ENCODE measurements around the gene CSTPP1.

CSTPP1 gene

DNA sequence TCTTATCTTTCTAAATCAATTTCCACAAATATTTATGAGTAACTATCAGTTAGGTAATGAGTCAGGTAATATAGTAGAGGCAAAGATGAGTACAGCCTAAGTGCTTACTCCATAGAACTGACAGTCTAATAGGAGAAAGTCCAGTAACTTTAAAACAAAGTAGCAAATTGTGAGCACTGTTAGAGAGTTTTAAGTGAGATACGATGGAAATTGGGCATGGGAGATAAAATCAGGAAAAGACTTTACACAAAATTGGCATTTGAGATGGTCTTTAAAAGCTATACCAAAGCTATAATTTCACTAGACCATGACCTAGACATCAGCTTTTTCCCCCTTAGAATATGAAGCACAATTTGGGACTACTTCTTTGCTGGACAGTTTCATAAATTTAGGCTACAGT lies 113.7 kb downstream of the CSTPP1 start:
- Histone ChIP-seq H3K4me3 (ENCODE audit: low read depth, low read length) (no peak overlapping the region), H3K18ac (ENCODE audit: low read length) (no peak overlapping the region), H3K9ac (ENCODE audit: low read length) (no peak overlapping the region), H2AK5ac (ENCODE audit: low read length) (no peak overlapping the region), H3K4me1 (ENCODE audit: control insufficient read depth in 1 of 2, insufficient read depth in 2 of 2, low read length in 2 of 2) (no peaks in the 10 kb centered on the region), H3K27ac (ENCODE audit: low read depth, low read length) (no peak overlapping the region), H4K8ac (ENCODE audit: low read depth, low read length) (no peak overlapping the region), H2BK12ac (ENCODE audit: low read length) (no peak overlapping the region), H3K14ac (ENCODE audit: low read length) (no peak overlapping the region), H3K79me2 (ENCODE audit: control insufficient read depth, insufficient read depth, low read length, poor library complexity) (no peaks in the 10 kb centered on the region), H3K4ac (ENCODE audit: low read depth, low read length) (no peak overlapping the region), H3K4me2 (ENCODE audit: low read length) (no peak overlapping the region), H2AFZ (ENCODE audit: insufficient read depth, low read length, poor library complexity) (no peak overlapping the region), H2BK120ac (ENCODE audit: insufficient read depth, low read length, poor library complexity) (no peak overlapping the region), H3K79me1 (ENCODE audit: low read length) (no peaks in the 10 kb centered on the region), H4K91ac (ENCODE audit: low read depth, low read length) (no peak overlapping the region), H3K36me3 (ENCODE audit: control insufficient read depth in 1 of 2, insufficient read depth in 2 of 2, low read length in 2 of 2) (peaks cover 0 to 3% of the 10 kb centered on the region in 2 experiments), H4K12ac (ENCODE audit: low read depth, low read length) (no peak overlapping the region), H3K23ac (ENCODE audit: low read length) (no peak overlapping the region), H3K27me3 (ENCODE audit: insufficient read depth, low read length) (no peaks in the 10 kb centered on the region), H3K9me3 (ENCODE audit: insufficient read depth, low read depth, low read length) (no peaks in the 10 kb centered on the region), H2BK5ac (ENCODE audit: low read depth, low read length, poor library complexity) (no peak overlapping the region)
- peak in 1 of 2 donors; percentile 3 for DNase-seq
- WGBS (ENCODE audit: extremely low coverage, insufficient coverage, insufficient read length), result no CpG with 5 or more reads among the region's 1 CpG

DNA sequence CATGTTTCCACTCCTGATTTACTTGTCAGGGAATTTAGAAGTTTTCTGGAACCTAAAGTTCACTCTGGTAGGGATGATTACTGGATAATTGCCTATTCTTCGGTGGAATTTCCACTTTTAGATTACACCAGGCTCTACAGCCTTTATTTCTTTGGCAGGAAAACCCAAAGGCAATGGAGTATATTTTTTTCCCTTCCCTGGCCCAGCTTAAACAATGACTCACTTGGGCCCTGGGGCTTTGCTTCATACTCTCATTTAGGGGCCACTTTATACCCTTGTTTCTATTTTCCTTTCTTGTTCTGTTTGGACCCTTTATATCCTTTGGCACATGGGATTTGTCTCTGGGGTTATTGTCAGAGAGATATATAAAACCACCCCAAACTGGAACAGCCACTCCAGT lies 114.7 kb downstream of the CSTPP1 start:
- Histone ChIP-seq H2BK12ac (ENCODE audit: low read length) (no peak overlapping the region), H4K91ac (ENCODE audit: low read depth, low read length) (no peak overlapping the region), H3K4me1 (ENCODE audit: control insufficient read depth in 1 of 2, insufficient read depth in 2 of 2, low read length in 2 of 2) (no peaks in the 10 kb centered on the region), H3K9ac (ENCODE audit: low read length) (no peak overlapping the region), H3K4me3 (ENCODE audit: low read depth, low read length) (no peak overlapping the region), H2AK5ac (ENCODE audit: low read length) (no peak overlapping the region), H2BK120ac (ENCODE audit: insufficient read depth, low read length, poor library complexity) (no peak overlapping the region), H3K9me3 (ENCODE audit: insufficient read depth, low read depth, low read length) (no peaks in the 10 kb centered on the region), H3K79me2 (ENCODE audit: control insufficient read depth, insufficient read depth, low read length, poor library complexity) (no peaks in the 10 kb centered on the region), H2BK5ac (ENCODE audit: low read depth, low read length, poor library complexity) (no peak overlapping the region), H3K79me1 (ENCODE audit: low read length) (no peaks in the 10 kb centered on the region), H2AFZ (ENCODE audit: insufficient read depth, low read length, poor library complexity) (no peak overlapping the region), H3K4me2 (ENCODE audit: low read length) (no peak overlapping the region), H3K23ac (ENCODE audit: low read length) (no peak overlapping the region), H3K14ac (ENCODE audit: low read length) (no peak overlapping the region), H3K18ac (ENCODE audit: low read length) (no peak overlapping the region), H4K8ac (ENCODE audit: low read depth, low read length) (no peak overlapping the region), H3K4ac (ENCODE audit: low read depth, low read length) (no peak overlapping the region), H4K12ac (ENCODE audit: low read depth, low read length) (no peak overlapping the region), H3K36me3 (ENCODE audit: control insufficient read depth in 1 of 2, insufficient read depth in 2 of 2, low read length in 2 of 2) (peaks cover 0 to 3% of the 10 kb centered on the region in 2 experiments), H3K27me3 (ENCODE audit: insufficient read depth, low read length) (no peaks in the 10 kb centered on the region), H3K27ac (ENCODE audit: low read depth, low read length) (no peak overlapping the region)
- no CpG with 5 or more reads among the region's 1 CpG for WGBS (ENCODE audit: extremely low coverage, insufficient coverage, insufficient read length)
- DNase-seq, result no peak

DNA sequence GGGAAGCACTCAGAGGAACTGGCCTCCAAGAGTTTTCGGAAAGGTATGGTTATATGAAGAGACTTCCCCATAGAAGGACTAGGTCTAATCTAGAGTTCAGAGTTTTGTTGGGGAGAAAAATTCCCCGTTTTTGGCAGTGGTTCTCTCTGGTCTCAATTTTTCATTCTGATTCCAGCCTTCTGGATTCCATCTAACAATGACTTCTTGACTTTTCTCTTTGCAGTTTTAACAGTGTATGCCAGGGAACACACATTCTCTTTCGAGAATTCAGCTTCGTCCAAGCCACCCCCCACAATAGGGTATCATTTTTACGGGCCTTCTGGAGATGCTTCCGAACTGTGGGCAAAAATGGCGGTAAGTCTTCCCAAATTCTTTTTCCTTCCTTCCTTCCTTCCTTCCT lies 115.6 kb downstream of the CSTPP1 start:
- H3K36me3 ChIP-seq (ENCODE audit: control insufficient read depth in 1 of 2, insufficient read depth in 2 of 2, low read length in 2 of 2), result peaks cover 0 to 3% of the 10 kb centered on the region in 2 experiments
- WGBS (ENCODE audit: extremely low coverage, insufficient coverage, insufficient read length), result no CpG with 5 or more reads among the region's 7 CpGs
- H3K4me1 ChIP-seq (ENCODE audit: control insufficient read depth in 1 of 2, insufficient read depth in 2 of 2, low read length in 2 of 2), result no peaks in the 10 kb centered on the region
- no peak overlapping the region for H4K91ac ChIP-seq (ENCODE audit: low read depth, low read length)
- H4K8ac ChIP-seq (ENCODE audit: low read depth, low read length), result no peak overlapping the region
- DNase-seq, result no peak
- H3K14ac ChIP-seq (ENCODE audit: low read length), result no peak overlapping the region
- H3K27me3 ChIP-seq (ENCODE audit: insufficient read depth, low read length), result no peaks in the 10 kb centered on the region
- no peaks in the 10 kb centered on the region for H3K9me3 ChIP-seq (ENCODE audit: insufficient read depth, low read depth, low read length)
- H3K18ac ChIP-seq (ENCODE audit: low read length), result no peak overlapping the region
- H2AK5ac ChIP-seq (ENCODE audit: low read length), result no peak overlapping the region
- H3K27ac ChIP-seq (ENCODE audit: low read depth, low read length), result no peak overlapping the region
- H4K12ac ChIP-seq (ENCODE audit: low read depth, low read length), result no peak overlapping the region
- no peak overlapping the region for H3K23ac ChIP-seq (ENCODE audit: low read length)
- H2BK5ac ChIP-seq (ENCODE audit: low read depth, low read length, poor library complexity), result no peak overlapping the region
- H2AFZ ChIP-seq (ENCODE audit: insufficient read depth, low read length, poor library complexity), result no peak overlapping the region
- no peak overlapping the region for H2BK12ac ChIP-seq (ENCODE audit: low read length)
- H3K9ac ChIP-seq (ENCODE audit: low read length), result no peak overlapping the region
- H3K4me2 ChIP-seq (ENCODE audit: low read length), result no peak overlapping the region
- no peak overlapping the region for H2BK120ac ChIP-seq (ENCODE audit: insufficient read depth, low read length, poor library complexity)
- no peak overlapping the region for H3K4ac ChIP-seq (ENCODE audit: low read depth, low read length)
- no peak overlapping the region for H3K4me3 ChIP-seq (ENCODE audit: low read depth, low read length)
- H3K79me2 ChIP-seq (ENCODE audit: control insufficient read depth, insufficient read depth, low read length, poor library complexity), result no peaks in the 10 kb centered on the region
- no peaks in the 10 kb centered on the region for H3K79me1 ChIP-seq (ENCODE audit: low read length)

DNA sequence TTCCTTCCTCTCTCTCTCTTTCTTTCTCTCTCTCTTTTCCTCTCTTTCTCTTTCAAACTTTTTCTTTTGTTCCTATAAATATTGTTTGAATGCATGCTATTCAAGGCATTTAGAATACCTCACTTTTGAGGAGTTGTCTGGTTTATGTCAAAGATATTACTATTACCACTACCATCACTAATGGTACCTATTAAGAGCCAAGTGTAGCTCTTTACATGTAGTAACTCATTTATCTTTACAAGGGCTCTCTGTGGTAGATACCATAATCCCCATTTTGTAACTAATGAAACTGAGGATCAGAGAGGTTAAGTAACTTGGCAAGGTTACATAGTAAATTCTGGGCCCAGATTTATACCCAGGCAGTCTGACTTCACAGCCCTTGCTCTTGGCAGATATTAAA lies 116.0 kb downstream of the CSTPP1 start:
- H3K4ac ChIP-seq (ENCODE audit: low read depth, low read length), result no peak overlapping the region
- no peaks in the 10 kb centered on the region for H3K9me3 ChIP-seq (ENCODE audit: insufficient read depth, low read depth, low read length)
- no peak overlapping the region for H2BK120ac ChIP-seq (ENCODE audit: insufficient read depth, low read length, poor library complexity)
- no peak overlapping the region for H2AK5ac ChIP-seq (ENCODE audit: low read length)
- no peak overlapping the region for H2BK5ac ChIP-seq (ENCODE audit: low read depth, low read length, poor library complexity)
- H4K91ac ChIP-seq (ENCODE audit: low read depth, low read length), result no peak overlapping the region
- no peak overlapping the region for H3K27ac ChIP-seq (ENCODE audit: low read depth, low read length)
- no peak overlapping the region for H3K4me2 ChIP-seq (ENCODE audit: low read length)
- H3K27me3 ChIP-seq (ENCODE audit: insufficient read depth, low read length), result no peaks in the 10 kb centered on the region
- H3K23ac ChIP-seq (ENCODE audit: low read length), result no peak overlapping the region
- no peak overlapping the region for H3K9ac ChIP-seq (ENCODE audit: low read length)
- no peaks in the 10 kb centered on the region for H3K79me2 ChIP-seq (ENCODE audit: control insufficient read depth, insufficient read depth, low read length, poor library complexity)
- H2BK12ac ChIP-seq (ENCODE audit: low read length), result no peak overlapping the region
- no peaks in the 10 kb centered on the region for H3K4me1 ChIP-seq (ENCODE audit: control insufficient read depth in 1 of 2, insufficient read depth in 2 of 2, low read length in 2 of 2)
- no peak overlapping the region for H4K8ac ChIP-seq (ENCODE audit: low read depth, low read length)
- H3K14ac ChIP-seq (ENCODE audit: low read length), result no peak overlapping the region
- no peak overlapping the region for H4K12ac ChIP-seq (ENCODE audit: low read depth, low read length)
- no peak overlapping the region for H3K4me3 ChIP-seq (ENCODE audit: low read depth, low read length)
- no peaks in the 10 kb centered on the region for H3K79me1 ChIP-seq (ENCODE audit: low read length)
- H3K18ac ChIP-seq (ENCODE audit: low read length), result no peak overlapping the region
- DNase-seq, result no peak
- no peak overlapping the region for H2AFZ ChIP-seq (ENCODE audit: insufficient read depth, low read length, poor library complexity)
- peaks cover 0 to 3% of the 10 kb centered on the region in 2 experiments for H3K36me3 ChIP-seq (ENCODE audit: control insufficient read depth in 1 of 2, insufficient read depth in 2 of 2, low read length in 2 of 2)
